ENCODE results near the gene PCDHGA1. TPM values are rescaled to one million over a fixed set of nuclear protein-coding genes. Genes with fewer than 3 reads are reported as not detected.

PCDHGA1 gene
- polyA plus RNA-seq, 2 of the 4 experiments (the other 2 are of a cell fraction): 0.32 to 0.71 TPM

DNA sequence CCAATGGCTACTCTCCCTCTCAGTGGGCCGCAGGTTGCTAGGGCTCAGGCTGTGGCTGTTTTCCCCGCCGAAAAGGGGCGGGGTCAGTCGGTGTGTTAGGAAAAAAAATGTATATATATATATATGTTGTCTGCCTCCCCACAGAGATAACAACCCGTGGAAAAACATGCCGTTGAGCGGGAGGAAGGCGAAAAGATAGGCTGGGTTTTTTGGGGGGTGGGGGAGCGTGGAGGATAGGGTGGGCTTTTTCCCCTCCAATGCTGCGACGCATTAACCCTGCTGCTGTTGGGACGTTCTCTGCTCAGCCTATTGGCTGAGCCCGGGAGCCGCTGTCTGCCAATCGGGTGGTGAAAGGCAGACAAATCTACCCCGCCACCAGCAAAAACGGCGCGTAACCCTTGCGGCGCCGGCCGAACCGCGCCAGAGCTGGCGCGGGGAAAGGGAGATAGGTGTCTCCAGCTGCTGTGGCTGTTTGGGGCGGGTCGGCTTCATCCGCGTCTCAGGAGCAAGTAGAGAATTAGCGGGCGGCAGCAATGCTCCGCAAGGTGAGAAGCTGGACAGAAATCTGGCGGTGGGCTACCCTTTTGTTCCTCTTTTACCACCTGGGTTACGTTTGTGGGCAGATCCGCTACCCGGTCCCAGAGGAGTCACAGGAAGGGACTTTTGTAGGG, 154.5 kb downstream of the PCDHGA1 start, which contains the start of gene PCDHGC4:
Gene PCDHGC4, plus strand, starts transcription at position 390 of the 671 bp plus-strand sequence. Its CDS starts 144 bp downstream, at position 534.
- Histone ChIP-seq H3K9me3 (no peaks in the 10 kb centered on the region), H3K4me2 (no peak within 1 kb of the TSS), H3K4me1 (no peaks in the 10 kb centered on the region), H3K27ac (no peak within 1 kb of the TSS), H3K4me3 (no peak within 1 kb of the TSS)
- no peak for TF ChIP-seq RNF2 (IDR thresholded peaks at IDR 0.05; ENCODE audit: borderline replicate concordance, low read depth)
- no peak for TF ChIP-seq HDAC2 (IDR thresholded peaks at IDR 0.05)
- TF ChIP-seq POLR2AphosphoS2 (conservative IDR thresholded peaks at IDR 0.05; ENCODE audit: low read length): no peak
- no peak for TF ChIP-seq RARB (CRISPR knock-in tag; IDR thresholded peaks at IDR 0.05)
- TF ChIP-seq FOXS1 (CRISPR knock-in tag; IDR thresholded peaks at IDR 0.05): no peak
- TF ChIP-seq POLR2A (IDR thresholded peaks at IDR 0.05; ENCODE audit: low read length): no peak
- TF ChIP-seq, protein P1, sequence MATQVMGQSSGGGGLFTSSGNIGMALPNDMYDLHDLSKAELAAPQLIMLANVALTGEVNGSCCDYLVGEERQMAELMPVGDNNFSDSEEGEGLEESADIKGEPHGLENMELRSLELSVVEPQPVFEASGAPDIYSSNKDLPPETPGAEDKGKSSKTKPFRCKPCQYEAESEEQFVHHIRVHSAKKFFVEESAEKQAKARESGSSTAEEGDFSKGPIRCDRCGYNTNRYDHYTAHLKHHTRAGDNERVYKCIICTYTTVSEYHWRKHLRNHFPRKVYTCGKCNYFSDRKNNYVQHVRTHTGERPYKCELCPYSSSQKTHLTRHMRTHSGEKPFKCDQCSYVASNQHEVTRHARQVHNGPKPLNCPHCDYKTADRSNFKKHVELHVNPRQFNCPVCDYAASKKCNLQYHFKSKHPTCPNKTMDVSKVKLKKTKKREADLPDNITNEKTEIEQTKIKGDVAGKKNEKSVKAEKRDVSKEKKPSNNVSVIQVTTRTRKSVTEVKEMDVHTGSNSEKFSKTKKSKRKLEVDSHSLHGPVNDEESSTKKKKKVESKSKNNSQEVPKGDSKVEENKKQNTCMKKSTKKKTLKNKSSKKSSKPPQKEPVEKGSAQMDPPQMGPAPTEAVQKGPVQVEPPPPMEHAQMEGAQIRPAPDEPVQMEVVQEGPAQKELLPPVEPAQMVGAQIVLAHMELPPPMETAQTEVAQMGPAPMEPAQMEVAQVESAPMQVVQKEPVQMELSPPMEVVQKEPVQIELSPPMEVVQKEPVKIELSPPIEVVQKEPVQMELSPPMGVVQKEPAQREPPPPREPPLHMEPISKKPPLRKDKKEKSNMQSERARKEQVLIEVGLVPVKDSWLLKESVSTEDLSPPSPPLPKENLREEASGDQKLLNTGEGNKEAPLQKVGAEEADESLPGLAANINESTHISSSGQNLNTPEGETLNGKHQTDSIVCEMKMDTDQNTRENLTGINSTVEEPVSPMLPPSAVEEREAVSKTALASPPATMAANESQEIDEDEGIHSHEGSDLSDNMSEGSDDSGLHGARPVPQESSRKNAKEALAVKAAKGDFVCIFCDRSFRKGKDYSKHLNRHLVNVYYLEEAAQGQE (IDR thresholded peaks at IDR 0.05): no peak
- TF ChIP-seq CEBPB (IDR thresholded peaks at IDR 0.05): no peak
- no peak for TF ChIP-seq FOSL2 (IDR thresholded peaks at IDR 0.05)
- TF ChIP-seq FOSL2 (CRISPR knock-in tag; IDR thresholded peaks at IDR 0.05): no peak
- no peak for TF ChIP-seq KDM1A (IDR thresholded peaks at IDR 0.05; ENCODE audit: low read depth)
- TF ChIP-seq ZC3H11A (IDR thresholded peaks at IDR 0.05): no peak
- no peak for ATAC-seq
- no peak for FAIRE-seq
- DNase-seq (ENCODE audit: low read depth in 1 of 2, low spot score in 1 of 2): no peak
- CTCF ChIA-PET: interaction anchor here (0.9 to 2.2 kb wide), 6 partner anchors 10 to 390 kb away, joined by 3 to 8 read pairs (median 4); partner anchors contain the start of genes PCDHB2 and PCDHGC3
- POLR2A ChIA-PET: no interaction called here
- 70% methylated on average over 39 of the region's 39 CpGs for WGBS (ENCODE audit: missing lambda C conversion rate)

DNA sequence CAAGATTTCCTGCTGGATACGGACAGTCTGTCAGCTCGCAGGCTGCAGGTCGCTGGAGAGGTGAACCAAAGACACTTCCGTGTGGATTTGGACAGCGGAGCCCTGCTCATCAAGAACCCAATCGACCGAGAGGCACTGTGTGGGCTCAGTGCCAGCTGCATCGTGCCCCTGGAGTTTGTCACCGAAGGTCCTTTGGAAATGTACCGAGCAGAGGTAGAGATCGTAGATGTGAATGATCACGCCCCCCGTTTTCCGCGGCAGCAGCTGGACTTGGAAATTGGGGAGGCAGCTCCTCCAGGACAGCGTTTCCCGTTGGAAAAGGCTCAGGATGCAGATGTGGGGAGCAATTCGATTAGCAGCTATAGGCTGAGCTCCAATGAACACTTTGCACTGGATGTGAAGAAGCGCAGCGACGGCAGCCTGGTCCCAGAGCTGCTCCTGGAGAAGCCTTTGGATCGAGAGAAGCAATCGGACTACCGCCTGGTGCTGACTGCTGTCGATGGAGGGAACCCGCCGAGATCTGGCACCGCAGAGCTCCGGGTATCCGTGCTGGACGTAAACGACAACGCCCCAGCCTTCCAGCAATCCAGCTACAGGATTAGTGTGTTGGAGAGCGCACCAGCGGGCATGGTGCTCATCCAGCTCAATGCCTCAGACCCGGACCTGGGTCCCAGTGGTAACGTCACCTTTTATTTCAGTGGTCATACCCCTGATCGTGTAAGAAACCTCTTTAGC, 155.2 kb downstream of the PCDHGA1 start:
- no peak overlapping the region for H3K27ac ChIP-seq
- CTCF ChIA-PET: interaction anchor here (0.9 to 1.7 kb wide), 7 partner anchors 17 to 391 kb away, joined by 3 to 5 read pairs (median 3); partner anchors contain the start of gene PCDHB2
- DNase-seq (ENCODE audit: low read depth in 1 of 2, low spot score in 1 of 2): no peak
- no peaks in the 10 kb centered on the region for H3K9me3 ChIP-seq
- no peak overlapping the region for H3K4me2 ChIP-seq
- FAIRE-seq: no peak
- 70% methylated on average over 38 of the region's 38 CpGs for WGBS (ENCODE audit: missing lambda C conversion rate)
- ATAC-seq: no peak
- TF ChIP-seq CBX2 (IDR thresholded peaks at IDR 0.05; ENCODE audit: borderline replicate concordance, low read depth) (no peak), SREBF2 (IDR thresholded peaks at IDR 0.05) (no peak), HDAC2 (IDR thresholded peaks at IDR 0.05) (no peak), HOXB5 (CRISPR knock-in tag; IDR thresholded peaks at IDR 0.05) (no peak), MYC (IDR thresholded peaks at IDR 0.05; ENCODE audit: borderline replicate concordance, low read length) (no peak), POLR2A (IDR thresholded peaks at IDR 0.05; ENCODE audit: low read length) (no peak), NR3C1 (IDR thresholded peaks at IDR 0.05) (no peak), EP300 (IDR thresholded peaks at IDR 0.05) (no peak), ZSCAN20 (CRISPR knock-in tag; IDR thresholded peaks at IDR 0.05) (no peak), GATA3 (IDR thresholded peaks at IDR 0.05; ENCODE audit: borderline replicate concordance) (no peak), CHD4 (IDR thresholded peaks at IDR 0.05; ENCODE audit: borderline replicate concordance) (no peak), TFCP2L1 (CRISPR knock-in tag; IDR thresholded peaks at IDR 0.05) (no peak), CHD2 (IDR thresholded peaks at IDR 0.05; ENCODE audit: low read length, partially characterized antibody) (no peak)
- TF ChIP-seq, protein P2, sequence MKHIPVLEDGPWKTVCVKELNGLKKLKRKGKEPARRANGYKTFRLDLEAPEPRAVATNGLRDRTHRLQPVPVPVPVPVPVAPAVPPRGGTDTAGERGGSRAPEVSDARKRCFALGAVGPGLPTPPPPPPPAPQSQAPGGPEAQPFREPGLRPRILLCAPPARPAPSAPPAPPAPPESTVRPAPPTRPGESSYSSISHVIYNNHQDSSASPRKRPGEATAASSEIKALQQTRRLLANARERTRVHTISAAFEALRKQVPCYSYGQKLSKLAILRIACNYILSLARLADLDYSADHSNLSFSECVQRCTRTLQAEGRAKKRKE (CRISPR knock-in tag; IDR thresholded peaks at IDR 0.05; ENCODE audit: low read depth): no peak
- TF ChIP-seq, protein P3, sequence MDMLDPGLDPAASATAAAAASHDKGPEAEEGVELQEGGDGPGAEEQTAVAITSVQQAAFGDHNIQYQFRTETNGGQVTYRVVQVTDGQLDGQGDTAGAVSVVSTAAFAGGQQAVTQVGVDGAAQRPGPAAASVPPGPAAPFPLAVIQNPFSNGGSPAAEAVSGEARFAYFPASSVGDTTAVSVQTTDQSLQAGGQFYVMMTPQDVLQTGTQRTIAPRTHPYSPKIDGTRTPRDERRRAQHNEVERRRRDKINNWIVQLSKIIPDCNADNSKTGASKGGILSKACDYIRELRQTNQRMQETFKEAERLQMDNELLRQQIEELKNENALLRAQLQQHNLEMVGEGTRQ (IDR thresholded peaks at IDR 0.05): no peak
- TF ChIP-seq, protein P4, sequence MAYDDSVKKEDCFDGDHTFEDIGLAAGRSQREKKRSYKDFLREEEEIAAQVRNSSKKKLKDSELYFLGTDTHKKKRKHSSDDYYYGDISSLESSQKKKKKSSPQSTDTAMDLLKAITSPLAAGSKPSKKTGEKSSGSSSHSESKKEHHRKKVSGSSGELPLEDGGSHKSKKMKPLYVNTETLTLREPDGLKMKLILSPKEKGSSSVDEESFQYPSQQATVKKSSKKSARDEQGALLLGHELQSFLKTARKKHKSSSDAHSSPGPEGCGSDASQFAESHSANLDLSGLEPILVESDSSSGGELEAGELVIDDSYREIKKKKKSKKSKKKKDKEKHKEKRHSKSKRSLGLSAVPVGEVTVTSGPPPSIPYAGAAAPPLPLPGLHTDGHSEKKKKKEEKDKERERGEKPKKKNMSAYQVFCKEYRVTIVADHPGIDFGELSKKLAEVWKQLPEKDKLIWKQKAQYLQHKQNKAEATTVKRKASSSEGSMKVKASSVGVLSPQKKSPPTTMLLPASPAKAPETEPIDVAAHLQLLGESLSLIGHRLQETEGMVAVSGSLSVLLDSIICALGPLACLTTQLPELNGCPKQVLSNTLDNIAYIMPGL (CRISPR knock-in tag; IDR thresholded peaks at IDR 0.05; ENCODE audit: borderline replicate concordance): no peak
- H3K4me3 ChIP-seq: no peak overlapping the region
- POLR2A ChIA-PET: no interaction called here
- H3K4me1 ChIP-seq: no peaks in the 10 kb centered on the region
